GM12891 (cell line): Measurements from ENCODE around the gene AADACL3.

ENCODE experiments used
- POLR2A ChIP-seq: IDR thresholded peaks from 2 replicates; pipeline ENCODE4 v1.6.1; 2011; ENCODE audit warnings: low read depth, low read length, control low read depth
- POLR2AphosphoS5 ChIP-seq: IDR thresholded peaks from 2 replicates; pipeline ENCODE4 v1.6.1; 2011; ENCODE audit warnings: low read depth, low read length, control low read depth
- TAF1 ChIP-seq: IDR thresholded peaks from 2 replicates; pipeline ENCODE4 v1.6.1; 2011; ENCODE audit warnings: low read depth, low read length, control low read depth

GRCh38 chr1:12756273-12756672 lies 40.4 kb downstream of the AADACL3 start:
- TF ChIP-seq POLR2A (no peak), POLR2AphosphoS5 (no peak), TAF1 (no peak)
